GM19025 (cell line): ENCODE measurements around the gene PIAS1.
"Not testable (repeated sequence)": the region's sequence is repeated elsewhere in the genome, so short reads cannot be mapped to it uniquely, and the experiment has no call there.

ENCODE experiments used
- ATAC-seq: cut with Tn5 transposase; IDR thresholded peaks from one replicate; pipeline ENCODE4 v1.9.1; 2021; ENCODE audit warnings: mild to moderate bottlenecking, low read depth, moderate library complexity; ENCODE audit not compliant: unreplicated experiment

Gene PIAS1

DNA sequence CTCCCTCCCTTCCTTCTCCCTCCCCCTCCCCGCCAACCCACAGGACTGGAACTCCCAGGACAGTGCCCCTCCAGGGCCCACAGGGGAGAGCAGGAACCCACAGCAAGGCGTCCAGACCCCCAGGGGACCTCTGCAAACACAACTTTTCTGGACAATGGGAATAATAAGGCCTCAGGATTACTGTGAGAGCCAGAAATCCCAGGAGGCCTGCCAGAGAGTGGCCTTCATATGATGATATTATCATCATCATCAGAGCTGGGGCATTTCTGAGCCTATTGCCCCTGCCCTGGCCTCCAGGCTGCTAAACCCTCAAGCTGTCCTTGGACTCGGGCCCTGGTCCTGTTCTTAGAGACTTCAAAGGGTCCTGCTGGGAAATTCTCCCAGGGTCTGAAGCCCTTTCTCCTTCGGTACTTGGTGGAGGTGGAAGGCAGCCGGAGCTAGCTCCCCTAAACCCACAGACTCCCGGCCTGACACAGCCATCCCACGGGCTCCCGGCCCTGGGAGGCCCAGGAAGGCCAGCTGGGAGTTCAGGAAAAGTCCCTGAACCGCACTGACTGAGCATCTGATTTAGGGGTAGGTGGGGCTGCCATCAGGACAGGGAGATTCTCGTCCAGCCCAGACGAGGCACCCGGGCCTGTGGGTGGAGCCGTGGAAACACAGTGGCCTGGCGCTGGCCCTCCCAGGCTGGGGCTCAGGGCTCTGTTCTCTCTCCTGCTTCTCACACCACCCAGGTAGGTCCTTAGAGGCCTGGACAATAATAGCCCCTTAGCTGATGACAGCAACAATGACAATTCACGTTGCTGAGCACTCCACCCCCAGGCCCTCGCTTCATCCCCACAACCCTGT, 146.1 kb downstream of the PIAS1 start:
- ATAC-seq: no peak

DNA sequence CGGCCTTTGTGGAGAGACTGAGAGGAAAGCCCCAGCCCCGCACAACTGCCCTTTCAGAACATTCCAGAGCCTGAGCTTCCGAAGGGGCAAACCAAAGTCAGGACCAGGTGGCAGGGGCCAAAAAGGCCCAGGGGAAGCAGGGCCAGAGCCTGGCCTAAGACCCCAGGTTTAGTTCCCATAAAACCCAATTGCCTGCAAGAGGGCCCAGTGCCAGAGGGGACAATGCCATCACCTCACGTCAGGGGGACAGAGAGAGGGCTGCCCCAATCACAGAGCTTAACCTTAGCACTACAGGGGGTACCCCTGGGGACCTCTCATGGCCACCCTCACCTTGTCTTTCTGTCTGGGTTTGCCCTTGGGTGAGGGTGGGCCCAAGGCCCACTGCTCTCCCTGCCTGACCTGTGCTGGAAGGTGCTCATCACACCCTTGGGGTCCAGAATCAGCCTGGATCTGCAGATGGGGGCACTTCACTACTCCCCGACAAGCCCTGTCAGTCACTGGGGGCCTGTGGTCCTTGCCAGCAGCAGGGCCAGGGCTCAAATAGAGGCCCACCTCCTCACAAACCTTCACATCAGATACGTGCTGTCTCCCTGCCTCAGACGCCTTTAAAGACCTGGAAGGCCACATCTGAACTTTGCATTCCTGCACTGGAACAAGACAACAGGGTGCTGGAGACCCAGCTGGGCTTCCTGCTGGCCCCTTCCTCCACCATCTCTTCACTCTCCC, 147.2 kb downstream of the PIAS1 start:
- ATAC-seq: no peak

DNA sequence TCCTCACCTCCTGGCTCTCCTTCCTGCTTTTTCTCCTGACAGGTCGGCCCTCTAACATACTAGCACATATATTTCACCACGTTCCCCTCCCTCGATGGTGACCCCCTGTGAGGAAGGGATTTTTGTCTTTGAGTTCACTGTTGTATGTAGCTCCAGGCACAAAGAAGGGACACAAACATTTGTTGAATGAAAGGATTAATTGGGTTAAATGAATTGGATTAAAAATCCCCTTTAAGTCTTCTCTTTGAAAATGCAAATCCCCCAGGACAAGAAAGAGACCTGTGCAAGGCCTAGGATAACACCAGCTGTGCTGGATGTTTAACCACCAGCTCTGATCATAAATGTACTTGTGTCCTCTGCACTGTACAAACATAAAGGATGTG, 147.8 kb downstream of the PIAS1 start:
- ATAC-seq: no peak

DNA sequence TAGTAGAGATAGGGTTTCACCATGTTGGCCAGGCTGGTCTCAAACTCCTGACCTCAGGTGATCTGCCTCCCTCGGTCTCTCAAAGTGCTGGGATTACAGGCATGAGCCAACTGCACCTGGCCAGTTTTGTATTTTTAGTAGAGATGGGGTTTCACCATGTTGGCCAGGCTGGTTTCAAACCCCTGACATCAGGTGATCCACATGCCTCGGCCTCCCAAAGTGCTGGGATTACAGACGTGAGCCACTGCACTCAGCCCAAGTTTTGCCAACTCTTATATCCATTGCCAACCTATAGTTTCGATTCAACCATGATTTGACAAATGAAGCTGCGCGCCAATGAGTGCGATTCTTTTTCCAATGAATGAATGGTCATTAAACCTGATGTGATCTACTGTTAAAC, 148.9 kb downstream of the PIAS1 start:
- not testable (repeated sequence) for ATAC-seq

DNA sequence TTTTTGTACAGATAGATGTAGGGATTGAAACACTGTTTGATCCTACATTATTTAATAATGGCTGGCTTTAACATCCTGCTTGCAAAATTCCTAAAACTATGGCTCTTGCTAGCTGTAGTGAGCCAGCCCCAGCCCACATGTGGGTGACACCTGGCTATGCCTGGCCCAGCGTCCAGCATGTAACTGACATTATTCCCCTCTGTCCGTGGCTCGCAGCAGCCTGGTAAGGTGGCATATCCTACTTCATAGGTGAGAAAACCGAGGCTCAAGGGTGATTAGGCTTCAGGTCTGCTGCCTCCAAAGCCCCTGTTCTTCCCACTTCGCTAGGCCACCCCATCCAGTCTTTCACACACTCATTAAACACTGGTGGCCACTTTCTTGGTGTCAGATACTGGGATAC, 149.4 kb downstream of the PIAS1 start:
- no peak for ATAC-seq

DNA sequence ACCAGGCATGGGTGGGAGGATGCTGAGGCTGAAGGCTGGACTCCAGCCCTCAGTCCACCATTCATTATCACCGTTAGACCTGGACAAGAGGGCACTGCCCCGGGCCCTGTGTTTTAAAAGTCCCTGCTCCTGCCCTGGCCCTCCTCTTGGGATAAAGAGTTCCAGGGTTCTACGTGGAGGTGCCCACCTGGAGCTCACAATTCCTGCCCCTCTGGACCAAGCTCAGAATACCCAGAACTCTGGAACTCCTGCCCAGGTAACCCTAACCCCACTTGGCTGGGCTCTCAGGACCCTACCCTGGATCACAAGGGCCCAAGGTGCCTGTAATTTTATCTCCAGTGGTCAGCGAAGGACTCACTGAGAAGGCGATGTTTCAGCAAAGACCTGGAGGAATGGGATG, 149.8 kb downstream of the PIAS1 start:
- no peak for ATAC-seq

DNA sequence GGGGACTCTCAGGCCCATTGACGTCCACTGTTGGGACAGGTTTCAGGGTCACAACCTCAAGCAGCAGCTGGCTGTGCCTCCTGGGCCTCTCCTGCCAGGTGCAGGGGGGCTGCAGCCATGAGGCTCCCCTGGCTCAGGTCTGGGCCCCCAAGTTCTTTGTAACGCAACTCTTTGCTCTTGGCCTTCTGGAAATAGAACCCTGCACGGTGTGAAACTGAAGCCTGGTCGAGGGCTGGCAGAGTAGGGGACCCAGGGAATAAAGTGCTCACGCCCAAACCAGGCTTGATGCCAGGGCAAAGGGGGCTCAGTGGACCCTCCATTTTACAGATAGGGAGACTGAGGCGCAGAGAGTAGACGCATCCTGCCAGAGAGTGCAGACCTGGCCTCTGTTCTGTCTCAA, 150.2 kb downstream of the PIAS1 start:
- ATAC-seq: no peak

DNA sequence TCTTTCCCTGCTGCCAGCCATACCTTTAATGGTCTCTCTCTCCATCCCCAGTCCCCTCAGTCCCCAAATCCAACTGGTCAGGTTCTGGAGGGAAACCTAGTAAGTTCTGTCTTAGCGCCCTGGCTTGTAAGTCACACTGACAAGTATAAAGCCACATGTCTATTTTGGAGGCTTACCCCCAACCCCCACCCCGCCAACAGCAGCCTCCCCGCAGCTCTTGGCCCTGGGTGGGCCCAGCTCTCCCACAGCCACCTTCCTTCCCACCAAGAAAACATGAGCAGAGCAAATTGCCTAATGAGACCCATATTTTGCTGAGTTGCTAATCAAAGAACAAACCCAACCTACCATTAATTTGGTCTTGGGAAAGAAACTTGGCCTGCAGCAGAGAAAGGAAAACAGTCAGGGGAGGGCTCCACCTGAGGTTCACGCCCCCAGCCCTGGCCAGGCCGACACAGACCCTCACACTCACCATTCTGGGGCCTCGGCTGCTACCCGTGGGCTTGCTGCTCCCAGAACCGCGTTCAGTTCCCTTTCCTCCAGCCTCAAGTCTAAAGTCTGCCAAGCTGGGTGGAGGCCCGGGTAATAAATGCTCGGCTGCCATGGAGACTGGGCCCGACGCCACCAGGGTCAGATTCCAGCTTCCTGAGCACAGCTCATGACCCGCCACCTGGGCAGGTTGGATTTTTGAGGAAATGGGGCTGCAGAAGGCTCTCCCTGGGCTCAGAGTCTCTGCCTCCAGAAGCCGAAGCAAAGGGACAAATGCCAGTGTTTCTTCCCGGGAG, 150.9 kb downstream of the PIAS1 start, which contains the start of gene CALML4:
Gene CALML4 (minus strand): TSS at position 557 of the 782 bp plus-strand sequence. CDS start 85 bp downstream, at position 472.
- ATAC-seq: no peak

DNA sequence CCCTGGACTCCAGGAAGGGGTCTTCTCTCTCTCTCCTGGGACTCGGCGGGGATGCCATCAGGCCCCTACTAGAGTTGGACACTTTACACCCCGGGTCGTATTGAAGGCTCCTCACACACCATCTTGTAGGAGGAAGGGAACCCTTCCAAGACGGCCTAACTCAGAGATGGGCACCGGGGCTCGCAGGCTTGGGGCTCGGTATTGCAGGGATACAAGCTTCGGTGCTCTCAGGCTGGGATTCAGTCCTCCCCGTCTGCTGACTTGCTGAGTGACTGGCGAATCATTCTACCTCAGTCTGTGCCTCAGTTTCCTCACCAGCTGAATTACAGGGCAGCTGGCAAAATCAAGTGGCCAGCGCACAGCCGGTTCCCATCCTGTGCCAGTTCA, 151.4 kb downstream of the PIAS1 start:
- no peak for ATAC-seq

DNA sequence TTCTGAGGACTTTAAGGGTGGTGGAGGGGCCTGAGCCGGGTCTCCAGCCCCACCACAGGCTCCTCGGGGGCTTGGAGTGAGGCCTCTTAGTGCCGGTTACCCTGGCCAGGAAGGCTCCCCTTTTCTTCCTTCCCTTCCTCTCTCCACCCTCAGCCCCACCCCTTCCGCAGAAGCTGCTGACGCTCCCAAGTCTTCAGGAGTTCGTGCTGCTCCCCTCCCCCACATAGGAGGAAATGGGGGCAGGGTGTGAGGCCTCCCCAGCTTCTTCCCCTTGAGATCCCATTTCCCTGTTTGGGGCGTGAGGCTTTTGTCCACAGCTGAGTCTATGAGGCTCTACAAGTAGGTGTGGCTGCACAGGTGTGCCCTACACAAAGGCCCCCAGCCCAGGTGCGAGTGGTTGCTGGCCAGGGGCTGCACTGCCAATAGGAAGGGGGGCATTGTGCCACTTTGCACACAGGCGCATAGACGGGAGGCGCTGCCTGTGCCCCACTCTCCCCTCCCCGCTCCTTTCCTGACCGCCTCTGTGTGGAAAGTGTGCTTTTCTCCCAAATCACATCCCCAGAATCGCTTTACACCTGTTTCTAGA, 151.9 kb downstream of the PIAS1 start:
- no peak for ATAC-seq

DNA sequence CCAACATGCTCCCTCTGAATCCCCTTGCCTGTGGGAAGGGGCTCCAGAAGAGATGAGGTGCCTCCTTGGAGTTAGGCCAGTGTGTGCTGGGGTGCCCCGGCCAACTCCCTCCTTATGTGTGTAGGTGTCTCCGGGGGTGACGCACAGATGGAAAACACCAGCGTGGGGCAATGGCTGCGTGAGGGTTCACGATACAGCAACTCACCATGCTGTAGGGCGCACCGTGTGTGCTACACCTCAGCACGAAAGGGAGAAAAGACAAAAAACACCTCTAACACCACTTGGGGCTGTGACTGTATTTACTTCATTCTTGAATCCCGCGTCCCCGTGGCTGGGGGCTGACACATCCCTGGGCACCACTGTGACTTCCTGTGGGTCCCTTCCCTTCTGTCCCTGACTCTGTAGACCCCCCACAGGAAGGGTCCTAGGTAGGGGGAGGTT, 152.6 kb downstream of the PIAS1 start:
- ATAC-seq: no peak

DNA sequence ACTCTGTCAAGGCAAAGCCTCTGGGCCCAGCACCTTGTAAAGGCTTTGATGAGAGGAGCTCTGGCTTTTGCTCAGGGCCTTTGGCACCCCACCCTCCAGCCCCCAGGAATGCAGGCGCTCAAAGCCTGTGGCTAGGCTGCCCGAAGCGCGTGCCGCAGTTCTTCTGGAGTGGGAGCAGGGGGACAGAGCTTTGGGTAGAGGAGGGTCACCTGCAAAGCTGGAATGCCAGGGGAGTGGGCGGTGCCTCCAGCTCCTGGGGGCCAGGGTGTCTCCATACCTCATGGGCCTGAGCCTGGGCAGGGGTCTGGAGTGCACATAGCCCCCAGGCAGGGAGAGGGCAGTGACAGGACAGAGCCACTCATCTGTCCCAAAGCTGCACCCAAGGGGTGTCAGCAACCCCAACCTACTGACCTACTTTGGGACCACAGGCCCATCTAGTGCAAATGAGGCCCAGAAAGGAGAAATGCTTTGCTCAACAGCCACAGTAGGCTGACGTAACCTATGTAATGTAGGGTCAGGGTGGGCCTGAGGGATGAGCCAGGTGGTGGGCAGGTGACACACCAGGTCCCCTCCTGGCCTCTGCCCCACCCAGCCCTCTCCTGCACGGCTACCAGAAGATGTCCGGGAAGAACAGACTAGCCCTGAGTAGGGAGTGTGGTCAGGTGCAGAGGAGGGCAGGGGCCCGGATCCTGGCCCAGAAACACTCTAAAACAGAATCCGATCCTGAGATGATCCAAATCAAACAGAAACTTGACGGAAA, 153.2 kb downstream of the PIAS1 start:
- no peak for ATAC-seq

DNA sequence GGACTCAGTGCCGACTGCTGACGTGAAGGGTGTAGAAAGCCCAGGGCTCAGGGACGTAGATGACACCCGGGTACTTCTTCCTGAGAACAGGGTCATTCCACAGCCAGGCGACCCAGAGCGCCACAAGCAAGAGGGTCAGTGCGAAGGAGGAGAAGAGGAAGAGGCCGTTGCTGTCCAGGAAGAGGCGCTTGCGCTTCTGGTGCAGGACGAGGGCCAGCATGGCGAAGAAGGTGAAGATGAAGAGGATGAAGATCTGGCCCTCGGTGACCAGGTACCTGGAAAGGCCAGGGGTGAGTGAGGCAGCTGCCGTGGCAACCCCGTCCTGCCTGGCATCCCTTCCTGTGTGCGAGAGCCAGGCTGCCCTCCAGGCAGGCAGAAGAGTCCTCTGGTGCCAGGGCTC, 154.0 kb downstream of the PIAS1 start:
- ATAC-seq: no peak

DNA sequence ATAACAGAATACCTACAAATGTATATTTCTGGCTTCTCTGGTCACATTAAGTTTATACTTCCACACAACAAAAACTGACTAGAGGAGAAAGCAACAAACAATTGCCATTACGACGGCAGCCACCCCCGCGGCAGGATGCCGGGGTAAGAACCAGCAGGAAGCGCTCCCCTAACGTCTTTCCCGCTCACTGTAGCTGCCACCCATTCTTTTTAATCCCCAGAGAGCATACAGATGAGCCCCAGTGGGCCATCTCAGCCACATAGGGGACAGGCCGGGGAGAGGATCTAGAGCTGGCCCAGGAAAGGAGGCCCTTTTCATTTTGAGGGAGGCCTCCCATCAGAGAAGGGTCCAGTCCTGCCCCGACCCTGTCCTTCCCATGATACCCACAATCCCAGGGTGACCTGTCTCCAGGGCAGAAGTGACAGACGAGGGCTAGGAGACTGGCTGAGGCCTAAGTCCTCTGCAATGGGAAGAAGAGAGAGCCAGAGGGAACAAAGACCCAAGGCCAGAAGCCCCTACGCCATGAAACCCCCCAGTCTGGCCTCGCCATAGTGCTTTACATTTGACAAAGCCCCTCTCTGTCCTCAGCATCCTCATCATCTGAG, 154.6 kb downstream of the PIAS1 start:
- no peak for ATAC-seq

DNA sequence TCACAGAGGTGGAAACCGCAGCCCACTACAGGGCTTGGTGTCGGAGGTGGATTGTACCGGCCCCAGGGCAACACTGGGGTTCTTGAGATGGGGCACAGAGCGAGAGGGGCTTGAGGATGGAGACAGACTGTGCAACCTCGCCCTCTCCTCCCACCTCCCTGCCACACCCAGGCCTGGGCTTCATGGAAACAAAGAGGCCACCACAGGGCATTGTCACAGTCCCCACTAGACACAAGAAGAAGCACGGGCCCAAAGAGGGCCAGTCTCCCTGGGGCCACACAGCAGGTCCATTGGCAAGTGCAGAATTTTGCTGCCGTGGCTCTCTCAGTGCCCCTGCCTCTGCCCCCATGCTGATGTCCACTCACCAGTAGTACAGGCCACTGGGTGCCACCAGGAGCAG, 155.2 kb downstream of the PIAS1 start:
- ATAC-seq: no peak

DNA sequence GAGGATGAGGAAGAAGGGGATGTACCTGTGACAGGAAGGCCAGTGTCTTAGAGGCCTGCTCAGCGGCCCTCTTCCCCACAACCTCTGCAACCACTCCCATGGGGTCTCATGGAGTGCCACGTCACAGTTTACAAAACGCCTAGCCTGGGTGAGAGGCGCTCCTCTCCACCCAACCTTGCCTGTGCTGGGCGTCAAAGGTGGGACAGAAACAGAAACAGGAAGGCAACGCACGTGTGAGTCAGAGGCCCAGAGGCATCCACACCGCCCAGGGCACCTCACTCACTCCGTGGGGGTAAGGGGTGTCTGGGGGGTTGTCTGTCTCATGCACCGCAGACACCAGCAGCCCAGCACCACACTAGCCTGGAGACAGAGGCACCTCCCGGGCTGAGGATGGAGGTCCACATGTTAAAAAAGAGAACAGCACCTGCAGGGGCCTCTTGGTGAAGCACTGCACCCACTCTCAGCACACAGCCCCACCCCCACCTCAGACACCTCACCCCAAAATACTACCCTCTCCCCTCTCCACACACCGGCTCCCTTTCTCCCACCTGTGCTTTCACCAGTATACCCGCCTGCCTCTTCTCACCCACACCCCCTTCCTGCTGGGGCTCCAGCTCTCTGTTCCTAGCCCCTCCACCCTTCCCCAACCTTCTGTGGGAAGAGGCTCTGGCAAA, 155.8 kb downstream of the PIAS1 start:
- no peak for ATAC-seq

DNA sequence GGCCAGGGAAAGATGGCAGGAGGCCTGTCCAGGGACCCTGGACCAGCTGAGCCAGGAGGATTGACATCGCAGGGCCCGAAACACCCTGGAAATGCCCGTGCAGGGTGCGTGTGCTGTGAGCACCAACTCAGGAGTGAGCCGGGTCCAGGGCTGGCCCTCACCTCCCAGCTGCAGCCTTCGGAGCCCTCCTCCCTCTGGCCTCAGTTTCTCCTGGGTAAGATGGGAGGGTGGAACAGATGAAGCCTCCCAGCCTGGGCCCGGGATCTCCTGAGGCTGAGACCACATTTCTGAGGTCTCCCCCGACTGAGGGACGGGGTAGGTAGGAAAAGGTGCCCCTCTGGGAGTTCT, 156.3 kb downstream of the PIAS1 start:
- no peak for ATAC-seq

DNA sequence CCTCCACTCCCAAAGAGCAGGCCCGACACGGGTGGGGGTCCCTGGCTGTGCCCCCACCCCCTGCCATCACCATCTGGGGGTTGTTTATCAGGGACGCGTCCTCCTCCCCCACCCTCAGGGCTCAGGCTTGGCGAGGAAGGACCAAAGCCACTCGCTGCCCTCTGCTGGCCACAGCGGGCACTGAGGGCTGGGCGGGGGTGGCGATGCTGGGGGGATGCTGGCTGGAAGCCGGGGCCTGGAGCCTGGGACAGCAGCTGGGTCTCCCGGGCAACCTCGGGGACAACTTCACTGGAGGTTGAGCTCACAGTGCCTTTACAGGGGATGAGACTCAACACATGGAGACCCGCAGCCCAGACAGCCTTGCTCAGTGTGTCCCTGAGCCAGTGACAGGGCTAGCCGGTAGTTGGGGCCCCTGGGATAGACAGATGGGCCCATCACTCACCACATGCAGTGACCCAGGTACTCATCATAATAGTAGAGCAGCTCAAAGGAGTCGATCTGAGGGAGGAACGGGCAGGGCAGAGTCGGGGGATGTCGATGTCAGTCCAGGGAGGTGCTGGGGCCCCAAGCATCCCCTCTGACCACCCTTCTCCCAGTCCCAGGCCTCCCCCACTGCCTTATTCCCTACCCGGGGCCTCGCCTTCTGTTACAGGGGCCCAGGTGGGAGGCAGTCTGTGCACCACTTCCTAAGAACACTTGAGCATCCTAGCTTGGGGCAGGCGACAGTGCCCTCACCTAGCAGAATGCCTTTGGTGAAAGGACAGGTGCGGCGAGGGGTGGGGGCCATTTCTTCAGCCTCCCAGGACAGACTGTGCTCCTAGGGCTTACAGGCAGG, 156.9 kb downstream of the PIAS1 start:
- ATAC-seq: no peak
